GM19238 (cell line): ENCODE results near the gene DYNLT2.

Source experiments
- DNase-seq: peaks from one replicate; pipeline ENCODE4 v3.0.0; 2011; ENCODE audit warnings: low spot score; ENCODE audit not compliant: insufficient read length

The DYNLT2 gene

DNA sequence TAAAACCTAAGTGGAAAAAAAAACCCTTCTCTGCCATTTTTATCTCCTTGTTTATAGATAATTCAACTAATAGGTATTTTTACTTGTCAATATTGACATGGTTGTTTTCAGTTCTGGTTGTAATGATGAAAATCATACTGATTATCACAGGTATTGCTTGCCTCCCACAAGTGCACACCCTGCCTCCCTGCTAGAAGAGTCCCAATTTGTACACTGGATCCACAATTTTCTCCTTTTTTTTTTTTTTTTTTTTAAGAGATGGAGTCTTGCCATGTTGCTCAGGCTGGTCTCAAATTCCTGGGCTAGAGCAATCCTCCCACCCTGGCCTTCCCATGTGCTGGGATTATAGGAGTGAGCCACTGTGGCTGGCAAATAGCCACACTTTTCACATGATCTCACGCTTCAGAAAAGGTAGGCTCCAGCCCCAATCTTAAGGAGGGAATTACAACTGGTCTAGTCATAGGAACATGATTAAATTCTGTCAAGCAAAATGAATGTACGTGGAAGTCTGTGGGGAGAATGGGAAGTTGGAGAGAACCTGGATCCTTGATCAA is 12.3 kb downstream of the DYNLT2 start:
- no peak for DNase-seq

GRCh38 chr6:169738204-169738975 is 13.0 kb downstream of the DYNLT2 start:
- no peak for DNase-seq

GRCh38 chr6:169729961-169730360 is 21.4 kb downstream of the DYNLT2 start:
- DNase-seq, result no peak

DNA sequence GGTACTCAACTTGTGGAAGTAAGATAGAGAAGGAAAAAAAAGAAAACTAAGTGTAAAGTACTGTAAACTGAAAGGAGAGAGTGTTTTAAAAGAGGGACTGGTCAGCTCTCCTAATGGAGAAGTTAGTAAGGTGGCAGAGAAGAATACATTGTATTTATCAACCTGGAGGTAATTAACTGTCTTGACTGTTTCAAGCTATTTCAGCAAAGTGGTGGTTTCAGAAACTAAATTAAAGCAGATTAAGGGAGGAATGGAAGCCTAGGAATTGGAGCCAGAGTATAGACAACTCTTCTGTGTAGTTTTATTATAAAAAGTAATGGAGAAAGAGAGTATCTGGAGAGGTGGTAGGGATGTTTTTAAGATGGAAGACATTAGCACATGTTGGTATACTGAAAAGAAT is 24.4 kb downstream of the DYNLT2 start:
- no peak for DNase-seq

- DNase-seq, result no peak
Observed at GRCh38 chr6:169726049-169726400, 25.3 kb downstream of the DYNLT2 start.

- DNase-seq, result no peak
Observed at GRCh38 chr6:169725125-169726048, 26.0 kb downstream of the DYNLT2 start.

DNA sequence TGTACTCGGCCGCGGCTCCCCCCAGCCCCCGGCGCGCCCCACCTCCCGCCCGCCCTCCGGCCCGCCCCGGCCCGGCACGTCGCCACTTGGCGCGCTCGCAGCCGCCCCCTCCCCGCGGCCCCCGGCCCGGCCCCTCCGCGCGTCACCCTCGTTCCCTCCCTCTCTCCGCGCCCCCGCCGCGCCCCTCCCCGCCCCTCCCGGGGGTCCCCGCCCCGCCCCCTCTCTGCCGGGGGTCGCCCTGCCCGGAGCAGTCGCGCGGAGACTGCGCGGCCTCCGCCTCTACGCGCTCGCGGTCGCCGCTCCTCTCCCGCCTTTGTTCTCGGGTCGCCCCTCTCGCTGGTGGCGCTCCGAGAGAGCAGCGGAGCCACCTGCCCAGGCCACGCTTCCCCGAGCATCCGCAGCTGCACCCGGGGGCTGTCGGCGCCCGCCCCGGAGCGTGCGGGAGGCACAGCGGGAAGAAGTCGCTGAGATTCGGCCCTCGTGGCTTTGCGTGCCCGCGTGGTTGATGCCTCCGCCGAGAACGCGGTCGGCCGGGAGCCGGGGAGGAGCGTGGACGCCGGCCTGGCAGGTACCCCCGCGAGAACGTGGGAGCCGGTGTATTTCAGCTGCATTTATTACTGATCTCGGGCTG is 26.8 kb downstream of the DYNLT2 start, which contains the start of gene PHF10:
Gene PHF10 (minus strand): TSS at position 7 of the 631 bp plus-strand sequence. CDS start 569 bp downstream, outside the sequence.
- DNase-seq, result peak; percentile 58

DNA sequence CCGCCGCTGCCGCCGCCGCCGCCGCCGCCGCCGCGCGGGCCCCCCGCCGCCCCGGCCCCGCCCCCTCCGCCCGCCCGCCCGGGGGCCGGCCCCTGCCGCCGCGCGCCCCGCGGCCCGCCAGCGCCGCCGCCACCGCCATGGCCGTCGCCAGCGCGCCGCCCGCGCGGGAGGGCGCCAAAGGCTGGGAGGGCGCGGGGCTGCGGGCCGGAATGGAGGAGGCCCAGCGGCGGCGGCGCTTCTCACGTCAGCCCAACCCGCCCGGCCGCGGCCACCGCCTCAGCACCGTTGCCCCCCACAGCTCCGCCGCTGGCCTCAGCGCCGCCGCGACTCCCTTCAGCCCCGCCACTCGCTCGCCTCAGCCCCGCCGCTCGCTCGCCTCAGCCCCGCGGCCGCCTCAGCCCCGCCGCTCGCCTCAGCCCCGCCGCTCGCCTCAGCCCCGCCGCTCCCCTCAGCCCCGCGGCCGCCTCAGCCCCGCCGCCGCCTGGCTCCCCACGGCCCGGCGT is 27.3 kb downstream of the DYNLT2 start:
- peak; percentile 46 for DNase-seq

DNA sequence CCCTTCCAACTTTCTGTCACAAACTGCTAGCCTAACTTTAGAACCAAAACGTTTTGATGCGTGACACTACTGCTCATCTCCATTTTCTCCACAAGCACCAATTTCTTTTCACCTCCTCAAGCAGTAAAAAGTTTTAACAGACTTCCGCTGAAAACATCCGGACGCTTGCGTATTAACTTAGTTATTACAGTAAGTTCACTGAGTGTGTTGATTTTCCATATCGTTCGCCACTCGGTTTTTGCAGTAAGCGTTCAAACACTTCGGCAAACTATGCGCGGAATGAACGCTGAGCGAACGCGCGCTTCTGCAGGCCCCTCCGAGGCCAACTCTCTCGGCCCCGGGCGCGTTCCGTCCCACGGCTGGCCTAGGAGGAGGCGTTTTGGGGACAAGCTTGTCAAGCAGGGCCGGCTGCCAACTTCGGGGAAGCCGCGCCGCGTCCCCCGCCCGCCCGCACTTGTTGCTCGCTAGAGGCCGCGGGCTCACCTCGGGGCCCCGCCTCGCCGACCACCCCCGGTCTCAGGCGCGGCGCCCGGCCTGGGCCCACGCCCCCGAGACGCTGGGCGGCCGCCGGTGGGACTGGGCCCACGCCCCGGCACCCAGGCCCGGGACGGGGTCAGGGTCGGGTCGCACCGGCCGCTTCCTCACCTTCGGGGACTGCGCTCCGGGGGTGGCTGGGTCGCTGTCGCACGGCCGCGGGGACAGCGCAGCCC is 28.0 kb downstream of the DYNLT2 start:
- peak; percentile 50 for DNase-seq

DNA sequence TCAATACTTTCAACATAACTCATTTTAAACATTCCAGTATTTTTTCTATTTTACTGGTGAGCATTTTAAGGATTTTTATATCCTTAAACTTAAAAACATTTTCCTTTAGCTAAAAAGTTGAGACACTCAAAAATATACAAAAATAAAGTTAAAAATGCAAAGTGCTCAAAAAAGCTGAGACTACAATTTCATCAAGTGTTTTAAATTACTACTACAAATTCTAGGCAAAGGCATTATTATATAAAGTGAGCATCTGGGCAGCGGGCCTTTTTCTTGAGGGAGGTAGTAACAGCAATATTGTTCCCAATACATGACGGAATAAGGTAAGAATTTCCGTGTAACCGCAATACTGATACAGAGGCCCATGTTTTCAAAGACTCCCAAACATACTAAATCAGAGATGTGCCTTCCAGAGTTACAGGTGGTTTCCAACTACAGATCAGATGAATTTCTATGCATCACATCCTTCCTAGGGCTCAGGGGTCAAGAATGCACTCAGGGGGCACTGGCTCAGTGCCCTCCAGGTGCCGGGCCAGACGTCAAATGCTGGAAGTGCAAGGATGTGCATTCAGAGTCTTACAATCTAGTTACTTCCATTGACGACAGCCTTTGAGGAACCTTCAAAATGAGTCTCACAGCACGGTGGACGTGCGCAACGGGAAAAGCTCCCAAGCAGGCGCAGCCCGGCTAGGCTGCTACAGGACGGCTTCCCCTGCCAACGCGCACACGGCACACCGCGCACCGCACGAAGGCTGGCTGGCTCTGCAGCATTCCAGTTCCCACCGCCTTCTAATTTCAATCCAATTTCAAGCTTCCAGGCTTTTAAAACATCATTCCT is 28.8 kb downstream of the DYNLT2 start:
- DNase-seq, result peak; percentile 20

- DNase-seq, result no peak
Observed at GRCh38 chr6:169720207-169720855, 31.0 kb downstream of the DYNLT2 start.

DNA sequence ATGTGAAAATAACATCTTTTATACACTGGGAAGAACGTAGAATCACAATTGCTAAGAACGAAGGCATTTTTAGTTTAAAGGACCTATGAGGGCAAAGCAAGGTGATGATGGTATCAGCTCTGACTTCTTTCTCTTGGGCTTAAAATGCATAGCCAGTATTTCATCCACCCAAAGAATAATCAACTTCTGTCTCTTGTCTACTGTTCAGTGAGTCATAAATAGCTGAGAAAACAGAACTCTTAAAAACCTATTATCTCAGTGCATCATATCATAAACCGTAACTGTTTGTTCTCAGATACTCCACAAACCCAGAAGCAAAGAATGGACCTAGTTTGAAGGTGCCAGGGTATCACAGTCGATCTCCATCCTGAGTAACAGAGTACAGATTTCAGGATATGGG is 32.3 kb downstream of the DYNLT2 start:
- DNase-seq, result no peak

DNA sequence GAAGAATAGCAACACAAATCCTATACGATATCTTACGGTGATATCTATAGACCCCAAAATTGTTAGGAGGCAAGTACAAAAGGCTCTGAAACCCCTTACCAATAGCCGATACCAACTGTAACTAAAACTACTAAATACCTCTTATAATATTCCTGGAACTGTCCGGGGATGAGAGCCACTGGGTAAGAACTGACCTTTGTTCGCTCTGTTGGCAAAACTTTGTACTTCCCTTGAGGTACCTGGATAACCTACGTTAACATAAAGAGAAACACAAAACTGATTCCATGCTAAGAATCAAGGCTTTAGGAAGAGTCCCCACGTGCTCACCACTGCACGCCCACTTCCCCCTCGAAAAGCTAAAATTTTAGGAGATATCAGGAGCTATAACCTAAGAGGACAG is 36.8 kb downstream of the DYNLT2 start:
- no peak for DNase-seq

DNA sequence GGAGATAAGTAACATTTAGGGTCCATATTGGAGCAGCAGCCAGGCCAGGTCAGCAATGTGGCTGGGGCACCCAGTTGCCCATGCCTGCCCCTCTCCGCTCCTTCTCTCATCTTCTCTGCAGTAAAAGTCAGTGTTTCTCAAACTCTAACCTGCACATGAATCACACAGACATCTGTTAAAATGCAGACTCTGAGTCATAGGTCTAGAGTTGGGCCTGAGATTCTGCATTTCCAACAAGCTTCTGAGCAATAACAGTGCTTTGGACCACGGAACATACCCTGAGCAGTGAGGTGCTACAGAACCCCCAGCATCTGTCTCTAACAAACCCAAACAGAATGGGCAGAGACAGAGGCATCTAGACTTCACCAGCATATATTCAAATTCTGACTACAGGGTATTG is 37.2 kb downstream of the DYNLT2 start:
- no peak for DNase-seq

- no peak for DNase-seq
Observed at GRCh38 chr6:169710009-169710408, 41.4 kb downstream of the DYNLT2 start.

GRCh38 chr6:169709293-169709692 is 42.1 kb downstream of the DYNLT2 start:
- no peak for DNase-seq

DNA sequence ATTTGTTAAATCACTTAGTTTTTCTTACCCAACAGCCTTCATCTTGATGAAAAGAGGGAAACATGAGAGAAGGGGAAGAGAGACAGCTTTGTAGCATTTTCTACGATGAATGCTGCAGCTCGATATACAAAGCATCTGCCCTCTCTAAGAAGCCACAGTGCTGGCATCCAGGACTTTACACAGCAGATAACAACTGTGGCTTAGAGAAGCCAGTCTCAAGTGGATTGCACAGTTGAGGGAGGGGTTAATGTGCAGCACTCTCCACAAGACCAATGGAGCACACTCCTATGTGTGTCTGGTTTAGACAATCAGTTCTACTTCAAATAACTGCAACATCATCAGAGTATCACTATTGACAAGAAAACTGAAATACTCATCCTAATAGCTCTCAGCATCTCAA is 43.6 kb downstream of the DYNLT2 start:
- DNase-seq, result no peak

DNA sequence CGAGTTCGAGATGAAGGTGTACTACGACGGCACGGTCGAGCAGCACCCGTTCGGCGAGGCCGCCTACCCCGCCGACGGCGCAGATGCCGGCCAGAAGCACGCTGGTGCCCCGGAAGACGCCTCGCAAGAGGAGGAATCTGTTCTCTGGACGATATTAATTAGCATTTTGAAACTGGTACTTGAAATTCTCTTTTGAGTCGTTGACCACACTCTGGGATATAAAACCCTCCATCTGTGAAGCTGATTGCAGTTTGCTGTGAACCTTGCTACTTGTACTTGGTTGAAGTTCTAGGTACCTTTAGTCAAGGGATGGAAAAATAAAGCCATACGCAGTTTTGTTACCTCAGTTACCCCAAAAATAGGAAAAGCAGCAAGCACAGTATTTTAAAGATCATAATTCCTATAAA is 48.5 kb downstream of the DYNLT2 start:
- no peak for DNase-seq
